Stimulated activated CD8-positive, alpha-beta memory T cell treated with anti-CD3 and anti-CD28 coated beads, Interleukin-12 subunit alpha, Interleukin-12 subunit beta, amount 100 ng/mL, for 24 hours (primary cell): ENCODE measurements around the gene GJD3.

ENCODE experiments used
- DNase-seq: peaks from one replicate; pipeline ENCODE4 v3.0.0-alpha.2; 2020; ENCODE audit errors: extremely low read depth

The GJD3 gene

GRCh38 chr17:40352237-40352778 is 12.2 kb downstream of the GJD3 start:
- no peak for DNase-seq

DNA sequence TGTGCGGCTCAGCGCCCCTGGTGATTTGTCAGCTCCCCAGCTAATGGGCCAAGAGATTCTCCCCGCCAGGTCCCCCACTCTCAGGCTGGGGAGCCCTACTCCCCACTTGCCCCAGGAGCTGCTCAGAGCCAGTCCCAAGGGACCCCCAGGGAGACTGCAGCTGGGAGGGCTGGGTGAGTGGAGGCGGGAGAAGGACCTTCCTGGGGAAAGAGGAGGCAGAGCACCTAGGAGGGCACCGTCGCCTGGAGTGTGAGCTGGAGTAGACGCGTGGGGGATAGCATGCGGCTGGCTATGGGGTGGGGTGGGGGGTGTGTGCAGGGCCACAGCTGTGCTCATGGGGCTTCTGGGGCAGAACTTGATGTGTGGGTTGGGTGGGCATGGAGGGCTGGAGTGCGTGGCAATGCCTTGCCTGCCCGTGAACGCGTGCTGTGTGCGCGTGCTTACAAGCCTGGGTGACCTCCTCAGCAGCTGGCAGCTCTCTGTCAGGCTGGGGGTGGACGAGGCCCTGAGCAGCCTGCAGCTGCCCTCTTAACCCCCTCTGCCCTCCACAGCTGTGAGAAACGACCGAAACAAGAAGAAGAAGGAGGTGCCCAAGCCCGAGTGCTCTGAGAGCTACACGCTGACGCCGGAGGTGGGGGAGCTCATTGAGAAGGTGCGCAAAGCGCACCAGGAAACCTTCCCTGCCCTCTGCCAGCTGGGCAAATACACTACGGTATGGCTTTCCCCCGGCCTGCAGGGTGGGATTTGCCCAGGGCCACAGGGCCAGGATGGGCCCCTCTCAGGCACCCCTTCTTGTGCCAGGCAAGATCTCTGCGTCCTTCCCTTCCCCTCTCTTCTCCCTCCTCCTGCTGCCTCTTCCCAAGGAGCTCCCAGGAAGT is 12.9 kb downstream of the GJD3 start:
- DNase-seq, result no peak

DNA sequence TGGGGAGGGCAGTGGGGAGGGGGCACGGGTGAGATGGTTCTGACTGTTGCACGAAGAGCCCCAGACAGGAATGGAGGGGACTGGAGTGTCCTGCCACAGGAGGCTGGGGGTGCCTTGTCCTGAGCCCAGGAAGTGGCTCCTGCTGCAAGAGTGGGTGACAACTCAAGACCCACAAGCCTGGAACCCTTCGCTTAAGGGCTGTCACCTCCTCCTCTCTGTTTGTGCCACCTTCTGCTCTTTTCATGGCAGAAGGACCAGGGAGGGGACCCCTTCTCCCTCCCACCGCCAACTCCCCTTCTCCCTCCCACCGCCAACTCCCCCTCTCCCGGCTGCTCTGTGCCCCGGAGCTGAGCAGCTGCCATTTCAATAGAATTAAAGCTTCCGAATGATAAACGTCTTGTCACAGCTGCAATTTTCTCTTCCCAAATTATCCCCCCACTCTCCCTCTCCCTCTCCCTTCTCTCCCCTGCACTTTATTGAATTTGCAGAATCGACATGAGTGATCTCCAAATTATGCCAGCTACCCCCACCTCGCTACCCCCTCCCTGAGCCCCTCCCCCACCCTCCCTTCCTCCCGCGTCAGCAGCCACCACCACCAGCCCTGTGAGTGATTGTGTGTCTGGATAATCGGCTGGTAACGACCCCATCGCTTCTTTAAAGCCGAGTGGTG is 13.7 kb downstream of the GJD3 start:
- DNase-seq, result no peak

GRCh38 chr17:40349895-40350688 is 14.4 kb downstream of the GJD3 start:
- no peak for DNase-seq

GRCh38 chr17:40349477-40349894 is 15.1 kb downstream of the GJD3 start:
- DNase-seq, result no peak

- DNase-seq, result no peak
Observed at GRCh38 chr17:40348562-40349476, 15.7 kb downstream of the GJD3 start.

- no peak for DNase-seq
Observed at GRCh38 chr17:40348136-40348504, 16.4 kb downstream of the GJD3 start.

- DNase-seq, result no peak
Observed at GRCh38 chr17:40347319-40348135, 17.0 kb downstream of the GJD3 start.

DNA sequence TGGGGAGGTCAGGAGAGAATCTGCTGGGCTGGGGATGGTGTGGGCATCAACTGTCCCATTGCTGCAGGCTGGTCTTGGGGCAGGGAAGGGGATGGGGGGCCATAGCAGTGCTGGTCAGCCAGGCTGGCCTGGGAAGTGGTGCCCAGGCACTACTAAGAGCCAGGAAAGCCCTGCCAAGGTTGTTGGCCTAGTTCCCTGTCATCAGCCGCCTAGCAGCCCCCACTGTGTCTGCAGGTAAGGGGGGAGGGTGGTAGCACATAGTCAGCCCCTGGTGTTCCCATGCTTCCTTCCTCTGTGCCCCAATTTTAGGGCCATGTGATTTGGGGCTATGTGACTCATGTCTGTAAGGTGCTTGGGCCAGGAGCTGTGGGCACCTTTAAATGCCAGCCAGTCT is 17.8 kb downstream of the GJD3 start:
- DNase-seq, result no peak

- DNase-seq, result no peak
Observed at GRCh38 chr17:40345994-40346764, 18.4 kb downstream of the GJD3 start.

- DNase-seq, result no peak
Observed at GRCh38 chr17:40345161-40345993, 19.2 kb downstream of the GJD3 start.

- DNase-seq, result no peak
Observed at GRCh38 chr17:40344421-40345160, 19.9 kb downstream of the GJD3 start.

- DNase-seq, result no peak
Observed at GRCh38 chr17:40343219-40344119, 21.1 kb downstream of the GJD3 start.

GRCh38 chr17:40342504-40343218 is 21.9 kb downstream of the GJD3 start:
- no peak for DNase-seq

DNA sequence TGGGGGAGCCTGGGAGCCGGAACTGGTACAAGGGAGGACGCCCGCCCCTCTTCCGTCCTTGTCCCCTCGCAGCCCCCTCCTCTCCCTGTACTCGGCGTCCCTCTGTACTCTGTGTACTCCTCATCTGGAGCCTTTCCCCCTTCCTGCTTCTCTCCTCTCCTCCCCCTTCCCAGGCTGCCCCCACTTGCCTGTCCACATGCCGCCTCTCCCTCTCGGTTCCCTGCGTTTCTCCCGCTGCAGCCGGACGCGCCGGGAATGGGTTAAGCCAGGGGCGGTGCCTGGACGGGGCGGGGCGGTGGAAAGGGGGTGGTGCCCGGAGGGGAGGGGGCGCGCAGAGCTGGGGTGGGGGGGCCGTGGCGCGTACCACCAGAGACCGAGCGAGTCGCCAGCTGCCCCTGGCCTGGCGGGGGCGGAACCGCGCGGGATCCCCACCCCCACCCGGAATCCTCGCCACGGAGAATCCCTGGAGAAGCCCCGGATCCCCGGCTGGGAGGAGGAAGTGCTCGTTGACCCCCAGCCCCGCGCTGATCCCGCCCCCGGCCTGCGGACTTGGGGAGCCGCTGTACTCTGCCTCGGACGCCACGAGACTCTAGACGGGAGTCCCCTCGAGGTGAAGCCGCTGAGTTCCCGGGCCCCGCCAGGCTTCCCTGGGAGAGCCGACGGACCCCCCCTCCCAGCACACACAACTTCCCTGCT is 22.6 kb downstream of the GJD3 start:
- no peak for DNase-seq
